Right cardiac atrium (tissue), 5 donors: ENCODE data around the gene ZFP36L1. TPM values are rescaled to one million over a fixed set of nuclear protein-coding genes. Genes with fewer than 3 reads are reported as not detected.
A peak's percentile ranks its signal among the peaks of the same experiment; 100 is the strongest.

Source experiments
- ATAC-seq, 2 donors: fragments of 200-7000 bp; cut with Tn5 transposase; one replicate each; pipeline versions ENCODE4 v1.8.0 to v1.9.1; 2020; ENCODE audit warnings: moderate library complexity in 2 of 2, mild to moderate bottlenecking in 1 of 2
- DNase-seq, 3 donors: peaks; one replicate each; pipeline ENCODE4 v3.0.0-alpha.2; 2020
- H3K27ac ChIP-seq: one replicate; pipeline ENCODE4 v1.5.1; 2013; ENCODE audit warnings: mild to moderate bottlenecking, low read length, control low read depth, moderate library complexity
- H3K27me3 ChIP-seq: one replicate; pipeline ENCODE4 v1.6.1; 2013; ENCODE audit not compliant: control insufficient read depth, insufficient read depth
- H3K4me1 ChIP-seq: one replicate; pipeline ENCODE4 v1.6.1; 2013; ENCODE audit warnings: low read length; ENCODE audit not compliant: control insufficient read depth, insufficient read depth
- H3K4me3 ChIP-seq: one replicate; pipeline ENCODE4 v1.5.1; 2013; ENCODE audit warnings: low read length, control low read depth
- H3K9me3 ChIP-seq: one replicate; pipeline ENCODE4 v1.6.1; 2013; ENCODE audit warnings: low read length; ENCODE audit not compliant: control insufficient read depth
- WGBS: extraction: QIAGEN DNeasy Blood & Tissue Kit; methylation state at CpG from one replicate; pipeline ENCODE4 v1.1.7; 2013; 5-methylcytosine and 5-hydroxymethylcytosine counted together
- intact Hi-C, 4 donors: fragments of 100-400 bp; cut with DNase I; formaldehyde crosslinking; loops; one replicate each; pipeline versions ENCODE4 v1.11.0 to v1.14.0; 2022 to 2023
- polyA plus RNA-seq: library from polyadenylated mRNA; stranded (reverse); fragments of 200-250 nt; gene quantifications from one replicate; pipeline ENCODE4 v1.2.3, GENCODE V29; 2013
- total RNA-seq, 4 donors: library from RNA; stranded (reverse); fragmentation: NEBNext Ultra II Directional; extraction: Animal tissue kit (Norgen Biotek cat#: 25700); gene quantifications; one replicate each; pipeline ENCODE4 v1.2.1, GENCODE V29; 2021
- donor health status: healthy with polysubstance abuse.
- donor health status: DM: no; HTN: yes; CAD: no.
- donor health status: DM: no; HTN: no; CAD: no.
- donor health status: DM: no; HTN: yes; CAD: no; lungs with severe emphysema.
- donor health status: DM: yes; HTN: yes; CAD: no.

ZFP36L1 gene
- total and polyA plus RNA-seq, 5 donors, result 45.2 to 132 (median 111) TPM

DNA sequence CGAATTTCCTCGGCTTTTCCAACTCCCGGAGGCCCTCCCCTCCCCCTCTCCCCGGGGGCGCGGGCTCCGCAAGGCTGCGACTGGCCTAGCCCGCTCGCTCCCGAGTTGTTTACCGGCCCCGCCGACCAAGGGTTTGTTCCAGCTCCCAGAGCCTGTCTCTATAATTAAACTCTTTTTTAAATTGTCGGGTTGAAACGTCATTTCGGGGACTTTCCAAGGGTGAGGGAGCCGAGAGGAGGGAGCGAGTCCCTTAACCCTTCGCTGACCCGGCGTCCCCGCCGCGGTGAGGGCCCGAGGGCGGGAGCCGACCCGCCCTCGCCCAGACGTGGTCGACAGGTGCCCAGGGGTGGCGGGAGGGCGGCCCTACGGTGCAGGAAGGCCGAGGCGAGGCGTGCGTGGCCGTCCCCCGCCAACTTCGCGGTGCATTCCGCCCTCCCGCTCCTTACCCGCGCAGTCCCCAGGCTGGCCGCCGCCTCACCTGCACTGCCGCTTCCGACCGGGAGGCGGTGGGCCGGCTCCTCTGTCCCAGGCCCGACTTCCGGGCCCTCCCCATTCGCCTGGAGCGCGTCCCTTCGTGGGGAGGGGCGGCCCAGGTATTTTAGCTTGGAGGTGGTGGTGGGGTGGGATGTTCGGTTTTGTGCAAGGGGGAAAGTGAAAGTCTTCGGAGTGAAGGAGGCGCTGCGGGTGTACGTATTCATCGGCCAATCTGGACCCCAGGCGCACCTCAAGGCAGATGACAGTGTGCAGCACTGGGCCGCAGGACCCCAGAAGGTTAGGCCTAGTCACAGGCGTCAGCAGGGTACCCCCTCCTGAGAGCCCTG is 2.9 kb upstream of the ZFP36L1 start:
- 1% methylated on average over 70 of the region's 70 CpGs for WGBS
- H3K9me3 ChIP-seq, result no peaks in the 10 kb centered on the region

DNA sequence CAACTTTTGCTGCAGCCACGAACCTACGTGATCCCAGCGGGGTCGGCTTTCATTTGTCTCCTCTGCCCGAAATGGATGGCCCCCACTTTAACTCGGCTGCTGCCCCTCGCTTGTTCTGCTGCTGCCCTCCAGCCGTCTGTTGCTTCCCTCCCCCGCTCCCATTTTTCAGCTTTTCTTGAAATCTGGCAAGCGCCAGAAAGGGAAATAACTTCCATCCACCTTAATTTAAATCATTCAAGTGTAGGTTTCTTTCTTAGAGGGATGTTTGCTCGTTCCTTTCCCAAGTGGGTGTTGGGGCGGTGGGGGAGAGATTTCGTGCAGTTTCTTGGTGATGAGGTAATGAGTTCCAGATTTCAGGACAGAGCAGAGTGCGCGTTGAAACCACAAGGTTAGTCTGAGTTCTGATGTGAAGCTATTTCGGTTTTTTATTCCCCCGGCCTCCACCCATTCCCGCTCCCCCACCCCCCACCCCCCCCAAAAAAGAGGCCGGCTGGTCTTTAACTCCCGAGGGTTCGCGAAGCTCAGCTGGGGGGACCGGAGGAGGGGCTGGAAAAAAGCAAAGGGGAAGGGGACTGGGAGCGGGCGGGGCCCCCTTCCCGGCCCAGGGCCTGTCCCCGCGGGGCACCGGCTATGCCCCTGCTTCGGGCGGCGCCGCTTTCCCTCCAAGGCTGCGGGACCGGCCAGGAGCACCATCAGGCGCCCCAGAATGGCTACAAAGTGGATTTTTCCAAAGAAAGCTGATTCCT is 2.2 kb upstream of the ZFP36L1 start:
- H3K4me3 ChIP-seq, result peak overlapping the region; percentile 90
- WGBS, result 2% methylated on average over 36 of the region's 36 CpGs
- H3K27me3 ChIP-seq, result no peaks in the 10 kb centered on the region
- intact Hi-C loops, result loop anchor here in 3 of 4 donors (5.0 to 10.0 kb wide), 4 partner anchors 130 to 250 kb away; no protein-coding TSS in a partner anchor
- peak; percentile 15 to 19 for ATAC-seq
- H3K4me1 ChIP-seq, result peaks cover 4% of the 10 kb centered on the region
- no peaks in the 10 kb centered on the region for H3K9me3 ChIP-seq
- peak in 1 of 3 donors; percentile 63 for DNase-seq
- H3K27ac ChIP-seq, result peak overlapping the region; percentile 100

More for the DNA sequence above, 2.9 kb upstream of the ZFP36L1 start:
- H3K27me3 ChIP-seq, result no peaks in the 10 kb centered on the region
- H3K27ac ChIP-seq, result peak overlapping the region; percentile 100
- H3K4me1 ChIP-seq, result peaks cover 4% of the 10 kb centered on the region
- H3K4me3 ChIP-seq, result peak overlapping the region; percentile 90
- intact Hi-C loops, result loop anchor here in 2 of 4 donors (10.0 kb wide), 3 partner anchors 131 to 251 kb away; no protein-coding TSS in a partner anchor
- ATAC-seq (peak; percentile 54 to 56), DNase-seq (peak; percentile 87 to 95 (median 95))

DNA sequence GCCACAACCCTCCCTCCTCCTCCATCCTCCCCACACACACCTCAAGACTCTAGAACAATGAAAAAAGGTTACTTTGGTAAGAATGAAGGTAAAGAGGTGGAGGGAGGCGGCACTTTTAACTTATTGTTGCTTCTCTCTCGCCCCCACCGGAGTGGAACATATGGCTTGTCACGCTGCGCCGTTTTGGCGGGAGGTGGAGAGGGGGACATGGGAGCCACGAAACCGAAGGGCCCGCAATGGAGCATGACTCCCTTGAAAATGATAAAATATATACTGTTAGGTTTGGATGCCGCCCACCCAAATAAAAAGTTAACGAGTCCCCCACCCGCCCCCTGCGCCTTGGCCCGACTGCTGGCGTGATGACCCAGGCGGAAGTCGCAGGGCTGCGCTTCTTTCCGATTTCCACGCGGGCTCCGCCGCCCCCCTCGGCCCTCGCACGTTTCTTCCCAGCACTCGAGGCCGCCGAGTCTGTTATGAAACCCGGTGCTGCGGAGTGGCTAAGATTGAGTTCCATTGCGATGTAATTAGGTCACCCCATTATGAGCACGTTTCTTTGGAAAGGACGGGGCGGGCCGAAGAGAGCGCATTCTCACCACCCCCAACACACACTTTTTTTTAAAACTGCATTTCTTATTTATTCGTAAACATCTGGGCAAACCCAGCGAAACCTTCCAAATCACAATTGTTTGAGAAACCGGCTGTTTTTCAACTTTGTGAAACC is 1.4 kb upstream of the ZFP36L1 start:
- H3K27ac ChIP-seq, result peak overlapping the region; percentile 100
- intact Hi-C loops, result loop anchor here in 3 of 4 donors (5.0 to 10.0 kb wide), 4 partner anchors 129 to 249 kb away; no protein-coding TSS in a partner anchor
- peak overlapping the region; percentile 90 for H3K4me3 ChIP-seq
- H3K27me3 ChIP-seq, result no peaks in the 10 kb centered on the region
- DNase-seq, result peak; percentile 90 to 95 (median 95)
- WGBS, result 2% methylated on average over 41 of the region's 41 CpGs
- peaks cover 4% of the 10 kb centered on the region for H3K4me1 ChIP-seq
- H3K9me3 ChIP-seq, result no peaks in the 10 kb centered on the region
- ATAC-seq, result peak; percentile 53 to 64

DNA sequence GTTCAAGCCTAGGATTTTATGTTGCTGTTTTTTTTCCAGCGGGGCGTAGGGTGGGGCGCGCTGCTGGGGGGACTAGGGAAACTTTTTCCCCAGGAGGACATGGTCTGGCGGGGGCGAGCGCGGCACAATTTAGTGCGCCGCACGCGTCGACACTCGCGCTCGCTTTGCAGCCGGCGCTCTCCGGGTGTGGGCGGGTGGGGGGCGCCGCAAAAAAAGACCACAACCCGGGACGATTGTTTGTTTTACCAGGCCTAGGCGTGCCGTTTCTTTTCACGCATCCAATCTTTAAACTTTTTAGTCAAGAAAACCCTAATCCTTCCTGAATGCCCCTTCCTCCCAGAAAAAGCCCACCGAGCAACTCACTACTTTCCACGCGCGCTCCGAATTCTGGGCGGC is 865 bp upstream of the ZFP36L1 start:
- Histone ChIP-seq H3K27me3 (no peaks in the 10 kb centered on the region), H3K27ac (peak overlapping the region; percentile 100), H3K9me3 (no peaks in the 10 kb centered on the region), H3K4me1 (peaks cover 6% of the 10 kb centered on the region), H3K4me3 (peak overlapping the region; percentile 90)
- ATAC-seq (peak; percentile 9 to 22), DNase-seq (peak in 1 of 3 donors; percentile 76)
- WGBS, result under 1% methylated on average over 33 of the region's 33 CpGs
- intact Hi-C loops, result loop anchor here in 3 of 4 donors (5.0 to 10.0 kb wide), 4 partner anchors 129 to 249 kb away; no protein-coding TSS in a partner anchor

DNA sequence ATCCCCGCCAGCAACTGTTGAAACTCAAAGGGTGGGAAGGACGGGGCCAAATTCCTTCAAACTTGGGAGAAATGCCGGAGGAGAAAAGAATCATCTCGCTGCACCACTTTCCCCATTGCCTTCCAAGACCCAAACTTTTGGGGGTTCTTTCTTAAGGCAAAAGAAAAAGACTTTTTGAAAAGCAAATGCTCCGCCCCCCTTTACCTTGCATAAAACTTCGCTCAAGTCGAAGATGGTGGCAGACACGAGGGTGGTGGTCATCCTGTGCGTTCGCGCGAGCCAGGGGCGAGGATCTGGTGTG is 239 bp downstream of the ZFP36L1 start:
- peaks cover 6% of the 10 kb centered on the region for H3K4me1 ChIP-seq
- peak overlapping the region; percentile 98 for H3K27ac ChIP-seq
- H3K9me3 ChIP-seq, result no peaks in the 10 kb centered on the region
- intact Hi-C loops, result loop anchor here in 3 of 4 donors (5.0 to 10.0 kb wide), 4 partner anchors 128 to 248 kb away; no protein-coding TSS in a partner anchor
- no peak for ATAC-seq
- under 1% methylated on average over 13 of the region's 13 CpGs for WGBS
- DNase-seq, result no peak
- H3K27me3 ChIP-seq, result no peaks in the 10 kb centered on the region
- H3K4me3 ChIP-seq, result peak overlapping the region; percentile 90

DNA sequence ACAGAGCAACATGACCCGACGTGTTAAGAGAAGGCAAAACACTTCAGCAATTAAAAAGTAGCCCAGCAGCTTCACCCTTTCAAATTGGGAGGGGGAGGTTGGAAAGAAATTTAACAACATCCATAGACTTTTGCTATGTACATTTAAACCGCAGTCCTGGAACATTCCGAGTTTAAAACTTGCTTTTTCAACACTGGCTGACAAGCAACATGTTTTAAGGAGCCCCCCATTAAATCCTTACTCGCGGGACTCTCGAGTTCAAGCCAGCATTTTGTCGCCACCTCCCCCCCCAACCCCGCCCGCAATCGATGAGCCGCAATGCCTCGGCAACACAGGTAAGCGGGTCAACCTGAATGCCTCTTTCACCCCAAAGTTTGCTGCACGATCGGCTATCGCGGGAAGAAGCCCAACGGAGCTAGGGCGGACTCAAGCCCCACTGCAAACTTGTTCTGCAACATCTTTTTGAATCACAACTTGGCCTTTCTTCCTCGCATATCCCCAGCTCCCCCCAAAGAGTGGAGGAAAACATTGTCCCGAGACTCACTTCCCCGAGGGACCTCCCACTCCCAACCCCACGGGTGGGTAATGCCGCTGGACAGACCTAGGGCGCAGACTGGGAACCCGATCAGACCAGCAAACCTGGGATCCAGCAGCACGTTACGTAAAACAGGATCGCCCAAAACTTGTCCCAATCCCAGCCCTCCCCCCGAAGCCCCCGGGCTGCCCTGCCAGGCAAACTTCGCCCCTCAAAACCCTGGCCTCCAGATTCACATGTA is 777 bp downstream of the ZFP36L1 start:
- Histone ChIP-seq H3K4me3 (peak overlapping the region; percentile 90), H3K27me3 (no peaks in the 10 kb centered on the region), H3K4me1 (peaks cover 6% of the 10 kb centered on the region), H3K9me3 (no peaks in the 10 kb centered on the region), H3K27ac (peak overlapping the region; percentile 98)
- under 1% methylated on average over 33 of the region's 33 CpGs for WGBS
- no peak for ATAC-seq
- DNase-seq, result peak in 2 of 3 donors; percentile 69 to 71
- intact Hi-C loops, result loop anchor here in 3 of 4 donors (5.0 to 10.0 kb wide), 4 partner anchors 127 to 247 kb away; no protein-coding TSS in a partner anchor

DNA sequence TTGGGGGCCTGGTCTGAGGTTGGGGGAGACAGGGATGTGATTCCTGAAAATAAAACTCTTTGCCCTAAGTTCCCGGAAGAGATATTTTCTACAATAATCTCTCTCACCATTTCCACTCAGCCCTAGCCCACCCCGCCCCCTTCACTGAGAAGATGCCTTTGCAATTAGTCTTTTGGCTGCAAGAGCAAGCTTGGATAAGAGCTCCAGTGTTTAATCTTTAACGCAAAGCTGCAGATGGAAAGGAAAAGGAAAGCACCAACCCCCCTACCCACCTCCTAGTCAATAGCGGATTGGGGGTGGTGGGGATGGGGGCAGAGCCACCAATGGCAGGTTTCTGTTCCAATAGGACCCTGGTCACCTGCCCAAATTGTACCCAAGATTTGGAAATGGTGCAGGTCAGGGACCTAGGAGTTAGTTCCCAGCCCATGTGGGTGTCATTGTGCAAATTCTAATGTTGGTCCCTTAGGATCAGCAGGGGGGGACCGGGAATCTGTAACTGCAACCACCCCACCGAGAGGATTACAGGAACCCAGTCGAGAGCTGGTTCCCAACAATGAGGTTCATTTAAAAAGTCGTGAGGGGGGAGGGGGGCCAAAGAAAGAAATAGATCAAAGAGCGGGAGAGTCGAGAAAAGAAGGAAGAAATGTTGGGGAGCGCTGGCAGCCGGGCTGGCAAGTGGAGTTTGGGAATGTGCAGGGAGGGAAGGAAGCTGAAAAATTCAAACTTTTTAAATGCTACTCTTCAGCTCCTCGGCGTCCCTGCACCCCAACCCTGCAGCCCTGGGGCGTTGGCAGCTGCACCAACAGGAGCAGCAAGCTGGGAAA is 1.6 kb downstream of the ZFP36L1 start:
- peaks cover 4% of the 10 kb centered on the region for H3K4me1 ChIP-seq

DNA sequence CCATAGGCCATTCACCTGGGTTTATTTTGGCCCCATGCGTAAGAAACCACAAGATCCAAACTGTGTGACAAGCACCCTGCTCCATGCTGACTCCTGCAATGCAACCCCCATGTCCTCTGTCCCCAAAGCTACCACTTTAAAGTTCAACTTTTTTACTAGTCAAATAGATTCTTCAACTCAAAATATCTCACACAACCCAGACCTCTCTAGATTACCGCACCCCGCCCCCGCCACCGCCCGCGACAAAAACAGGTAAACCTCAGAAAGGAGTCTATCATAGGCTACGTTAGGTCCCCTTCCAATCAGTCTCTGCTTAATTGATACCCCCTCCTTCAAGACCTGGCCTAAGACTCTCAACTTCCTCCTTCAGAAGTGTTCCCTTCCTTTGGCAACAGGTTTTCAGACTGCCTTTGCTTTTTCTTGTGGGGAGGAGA is 2.2 kb downstream of the ZFP36L1 start:
- DNase-seq (peak in 1 of 3 donors; percentile 53), ATAC-seq (no peak)
- WGBS, result 3% methylated on average over 8 of the region's 8 CpGs
- Histone ChIP-seq H3K27me3 (no peaks in the 10 kb centered on the region), H3K27ac (peak overlapping the region; percentile 98), H3K4me3 (peak overlapping the region; percentile 90), H3K4me1 (peaks cover 4% of the 10 kb centered on the region), H3K9me3 (no peaks in the 10 kb centered on the region)
- intact Hi-C loops, result loop anchor here in 3 of 4 donors (5.0 to 10.0 kb wide), 4 partner anchors 126 to 246 kb away; no protein-coding TSS in a partner anchor

More for the DNA sequence above, 1.6 kb downstream of the ZFP36L1 start:
- peak overlapping the region; percentile 98 for H3K27ac ChIP-seq
- DNase-seq (peak in 1 of 3 donors; percentile 73), ATAC-seq (no peak)
- intact Hi-C loops, result loop anchor here in 3 of 4 donors (5.0 to 10.0 kb wide), 4 partner anchors 126 to 246 kb away; no protein-coding TSS in a partner anchor
- no peaks in the 10 kb centered on the region for H3K9me3 ChIP-seq
- H3K27me3 ChIP-seq, result no peaks in the 10 kb centered on the region
- H3K4me3 ChIP-seq, result peak overlapping the region; percentile 90
- WGBS, result under 1% methylated on average over 15 of the region's 15 CpGs
